Measurements from ENCODE around the gene LPAR3.

GRCh38 chr1:84780000-84780716 lies 112.8 kb downstream of the LPAR3 start:
- TF ChIP-seq CTCF (conservative IDR thresholded peaks at IDR 0.05; ENCODE audit: low read depth in 2 of 2) (no peak), EZH2 (IDR thresholded peaks at IDR 0.05; ENCODE audit: low read depth, unreplicated experiment) (no peak), REST (IDR thresholded peaks at IDR 0.05; ENCODE audit: unreplicated experiment) (no peak), EZH2phosphoT487 (IDR thresholded peaks at IDR 0.05; ENCODE audit: unreplicated experiment) (no peak), POLR2AphosphoS5 (IDR thresholded peaks at IDR 0.05; ENCODE audit: low read depth) (no peak), ETS1 (IDR thresholded peaks at IDR 0.05) (no peak), CREB1 (CRISPR knock-in tag; IDR thresholded peaks at IDR 0.05; ENCODE audit: low read depth) (no peak), ZNF331 (CRISPR knock-in tag; IDR thresholded peaks at IDR 0.05; ENCODE audit: low read depth) (no peak), JUNB (IDR thresholded peaks at IDR 0.05; ENCODE audit: unreplicated experiment) (no peak), ZNF114 (CRISPR knock-in tag; IDR thresholded peaks at IDR 0.05) (no peak), ZNF462 (CRISPR knock-in tag; IDR thresholded peaks at IDR 0.05) (no peak), STAT1 (IDR thresholded peaks at IDR 0.05; ENCODE audit: unreplicated experiment) (no peak)

Measured in GM23338 (cell line).